ENCODE measurements around the gene TSPAN11. TPM values are rescaled to one million over a fixed set of nuclear protein-coding genes. Genes with fewer than 3 reads are reported as not detected.

TSPAN11 gene
- total RNA-seq, 2 donors from 2014 or later: 2.5 to 4.1 TPM

- Histone ChIP-seq H3K27ac (no peak overlapping the region), H3K9me3 (no peaks in the 10 kb centered on the region), H3K4me3 (no peak overlapping the region), H3K27me3 (no peaks in the 10 kb centered on the region), H3K36me3 (no peaks in the 10 kb centered on the region), H3K4me1 (no peaks in the 10 kb centered on the region)
- DNase-seq (ENCODE audit: low spot score): no peak
- no peak for TF ChIP-seq CTCF (IDR thresholded peaks at IDR 0.05)
Measured at GRCh38 chr12:30913323-30913722, 13.2 kb upstream of the TSPAN11 start.

- Histone ChIP-seq H3K4me1 (no peaks in the 10 kb centered on the region), H3K36me3 (no peaks in the 10 kb centered on the region), H3K27me3 (no peaks in the 10 kb centered on the region), H3K9me3 (no peaks in the 10 kb centered on the region), H3K4me3 (no peak overlapping the region), H3K27ac (no peak overlapping the region)
- DNase-seq (ENCODE audit: low spot score): no peak
- TF ChIP-seq CTCF (IDR thresholded peaks at IDR 0.05): no peak
Measured at GRCh38 chr12:30914986-30915591, 11.5 kb upstream of the TSPAN11 start.

GRCh38 chr12:30923057-30923456, 3.5 kb upstream of the TSPAN11 start:
- Histone ChIP-seq H3K27me3 (no peaks in the 10 kb centered on the region), H3K27ac (no peak overlapping the region), H3K4me3 (no peak overlapping the region), H3K4me1 (peaks cover 0 to 17% of the 10 kb centered on the region in 2 donors), H3K9me3 (no peaks in the 10 kb centered on the region), H3K36me3 (no peaks in the 10 kb centered on the region)
- DNase-seq (ENCODE audit: low spot score): no peak
- no peak for TF ChIP-seq CTCF (IDR thresholded peaks at IDR 0.05)

- H3K9me3 ChIP-seq: no peaks in the 10 kb centered on the region
- no peak for DNase-seq (ENCODE audit: low spot score)
- H3K4me1 ChIP-seq: peaks cover 0 to 21% of the 10 kb centered on the region in 2 donors
- TF ChIP-seq CTCF (IDR thresholded peaks at IDR 0.05): no peak
- no peaks in the 10 kb centered on the region for H3K27me3 ChIP-seq
- H3K36me3 ChIP-seq: no peaks in the 10 kb centered on the region
- H3K27ac ChIP-seq: no peak overlapping the region
- peak overlapping the region; percentile 27 to 51 for H3K4me3 ChIP-seq
Measured at GRCh38 chr12:30925607-30926242, 823 bp upstream of the TSPAN11 start.

GRCh38 chr12:30927222-30927611, 669 bp downstream of the TSPAN11 start:
- no peak for DNase-seq (ENCODE audit: low spot score)
- Histone ChIP-seq H3K4me3 (peak overlapping the region in 1 of 2 donors; percentile 51), H3K4me1 (peaks cover 0 to 21% of the 10 kb centered on the region in 2 donors), H3K36me3 (no peaks in the 10 kb centered on the region), H3K9me3 (no peaks in the 10 kb centered on the region), H3K27me3 (no peaks in the 10 kb centered on the region), H3K27ac (no peak overlapping the region)
- TF ChIP-seq CTCF (IDR thresholded peaks at IDR 0.05): no peak

Data from right atrium auricular region (tissue), 2 donors.